ENCODE data around the gene C2CD3.

The C2CD3 gene

GRCh38 chr11:74169738-74170458 lies 904 bp downstream of the C2CD3 start:
- in situ Hi-C loops (cut with MboI; ENCODE audit: low sequenced_read_pairs, unreplicated experiment) = no loop called here
- TF ChIP-seq CTCF (IDR thresholded peaks at IDR 0.05; ENCODE audit: borderline replicate concordance, control extremely low read depth, extremely low read depth, insufficient read depth, missing control alignments) = no peak
- no peak for DNase-seq (ENCODE audit: low spot score)

GRCh38 chr11:74168838-74169237 lies 2.0 kb downstream of the C2CD3 start:
- no peak for TF ChIP-seq CTCF (IDR thresholded peaks at IDR 0.05; ENCODE audit: borderline replicate concordance, control extremely low read depth, extremely low read depth, insufficient read depth, missing control alignments)
- no peak for DNase-seq (ENCODE audit: low spot score)
- in situ Hi-C loops (cut with MboI; ENCODE audit: low sequenced_read_pairs, unreplicated experiment) = no loop called here

GRCh38 chr11:74162681-74163467 lies 7.9 kb downstream of the C2CD3 start:
- DNase-seq (ENCODE audit: low spot score) = no peak
- in situ Hi-C loops (cut with MboI; ENCODE audit: low sequenced_read_pairs, unreplicated experiment) = no loop called here
- no peak for TF ChIP-seq CTCF (IDR thresholded peaks at IDR 0.05; ENCODE audit: borderline replicate concordance, control extremely low read depth, extremely low read depth, insufficient read depth, missing control alignments)

GRCh38 chr11:74159642-74160041 lies 11.2 kb downstream of the C2CD3 start:
- in situ Hi-C loops (cut with MboI; ENCODE audit: low sequenced_read_pairs, unreplicated experiment) = no loop called here
- DNase-seq (ENCODE audit: low spot score) = no peak
- no peak for TF ChIP-seq CTCF (IDR thresholded peaks at IDR 0.05; ENCODE audit: borderline replicate concordance, control extremely low read depth, extremely low read depth, insufficient read depth, missing control alignments)

- in situ Hi-C loops (cut with MboI; ENCODE audit: low sequenced_read_pairs, unreplicated experiment) = no loop called here
- DNase-seq (ENCODE audit: low spot score) = no peak
- TF ChIP-seq CTCF (IDR thresholded peaks at IDR 0.05; ENCODE audit: borderline replicate concordance, control extremely low read depth, extremely low read depth, insufficient read depth, missing control alignments) = no peak
These were observed 13.6 kb downstream of the C2CD3 start for GRCh38 chr11:74157169-74157568.

- in situ Hi-C loops (cut with MboI; ENCODE audit: low sequenced_read_pairs, unreplicated experiment) = no loop called here
- no peak for DNase-seq (ENCODE audit: low spot score)
- no peak for TF ChIP-seq CTCF (IDR thresholded peaks at IDR 0.05; ENCODE audit: borderline replicate concordance, control extremely low read depth, extremely low read depth, insufficient read depth, missing control alignments)
These were observed 16.1 kb downstream of the C2CD3 start for GRCh38 chr11:74154620-74155281.
